ENCODE data around the gene TMEM119. TPM values are rescaled to one million over a fixed set of nuclear protein-coding genes. Genes with fewer than 3 reads are reported as not detected.
A peak's percentile ranks its signal among the peaks of the same experiment; 100 is the strongest.

The TMEM119 gene
- polyA plus RNA-seq, 1 of the 3 experiments (the other 2 are of a cell fraction): 25.7 TPM

DNA sequence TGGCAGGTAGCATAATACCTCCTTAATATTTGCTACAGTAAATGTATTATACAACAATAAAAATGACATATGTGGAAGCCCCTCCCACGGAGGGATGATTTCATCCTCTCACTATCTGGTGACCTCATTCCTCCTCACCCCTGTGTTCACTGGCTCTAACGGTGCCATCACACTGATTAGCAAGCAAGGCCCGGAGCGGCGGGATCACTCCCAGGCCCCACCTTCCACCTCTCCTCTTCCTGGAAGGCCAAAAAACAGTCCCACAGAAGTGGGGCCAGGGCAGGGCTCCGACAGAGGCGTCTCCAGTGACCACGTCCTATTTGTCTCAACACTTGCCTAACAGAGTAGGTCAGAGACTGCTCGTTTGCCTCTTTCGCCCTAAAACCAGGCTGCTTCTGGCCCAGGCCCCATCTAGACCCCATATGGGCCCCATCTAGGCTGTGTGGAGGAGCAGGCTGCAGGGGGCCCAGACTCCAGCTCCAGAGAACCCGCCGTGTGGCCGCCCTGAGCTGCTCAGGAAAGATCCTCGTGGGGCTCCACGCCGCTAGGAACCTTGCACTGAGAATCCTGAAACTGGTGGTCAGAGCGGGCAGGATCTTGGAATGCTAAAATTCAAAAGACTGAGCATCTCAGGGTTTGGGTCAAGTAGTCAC, 32.1 kb upstream of the TMEM119 start (continued):
- TF ChIP-seq IRF3 (IDR thresholded peaks at IDR 0.05; ENCODE audit: low read depth, low read length) (no peak), CHD2 (IDR thresholded peaks at IDR 0.05; ENCODE audit: low read length, partially characterized antibody) (no peak), RAD21 (IDR thresholded peaks at IDR 0.05; ENCODE audit: low read length) (no peak), JUND (IDR thresholded peaks at IDR 0.05) (peak; percentile 68), MEF2A (IDR thresholded peaks at IDR 0.05; ENCODE audit: borderline replicate concordance, low read depth) (no peak), TAF1 (IDR thresholded peaks at IDR 0.05; ENCODE audit: borderline replicate concordance, low read depth, low read length) (peak; percentile 27; the same call in 1 of the 2 replicates), NRF1 (IDR thresholded peaks at IDR 0.05; ENCODE audit: low read depth, low read length) (no peak), YY1 (IDR thresholded peaks at IDR 0.05; ENCODE audit: low read depth) (no peak), GABPA (IDR thresholded peaks at IDR 0.05; ENCODE audit: low read depth) (no peak), TCF12 (IDR thresholded peaks at IDR 0.05) (peak; percentile 28; the same call in 1 of the 2 replicates), FOSL2 (IDR thresholded peaks at IDR 0.05; ENCODE audit: borderline replicate concordance, low read depth) (peak; percentile 65; the same call in 1 of the 2 replicates)
- TF ChIP-seq, protein P1, sequence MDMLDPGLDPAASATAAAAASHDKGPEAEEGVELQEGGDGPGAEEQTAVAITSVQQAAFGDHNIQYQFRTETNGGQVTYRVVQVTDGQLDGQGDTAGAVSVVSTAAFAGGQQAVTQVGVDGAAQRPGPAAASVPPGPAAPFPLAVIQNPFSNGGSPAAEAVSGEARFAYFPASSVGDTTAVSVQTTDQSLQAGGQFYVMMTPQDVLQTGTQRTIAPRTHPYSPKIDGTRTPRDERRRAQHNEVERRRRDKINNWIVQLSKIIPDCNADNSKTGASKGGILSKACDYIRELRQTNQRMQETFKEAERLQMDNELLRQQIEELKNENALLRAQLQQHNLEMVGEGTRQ (IDR thresholded peaks at IDR 0.05; ENCODE audit: borderline replicate concordance, low read depth, low read length): no peak

- Histone ChIP-seq H3K4me1 (ENCODE audit: control insufficient read depth in 1 of 2, insufficient read depth in 2 of 2, low read depth in 1 of 2, low read length in 1 of 2) (peaks cover 14 to 29% of the 10 kb centered on the region in 2 experiments; a peak in 3 of 4 replicates), H3K9me2 (no peaks in the 10 kb centered on the region), H3K4me3 (ENCODE audit: low read depth in 2 of 2, low read length in 1 of 2) (no peak overlapping the region), H3K27me3 (ENCODE audit: insufficient read depth) (no peaks in the 10 kb centered on the region), H3K4me2 (peak overlapping the region; percentile 67), H3K9me3 (no peaks in the 10 kb centered on the region), H2AFZ (ENCODE audit: low read depth) (no peak overlapping the region; the same call in 1 of the 2 replicates), H3K27ac (ENCODE audit: low read depth in 2 of 2, low read length in 1 of 2) (peak overlapping the region; percentile 62 to 78), H4K20me1 (ENCODE audit: insufficient read depth) (no peaks in the 10 kb centered on the region), H3K36me3 (replicated peaks in 1 of 2; ENCODE audit: control insufficient read depth in 1 of 2, insufficient read depth in 2 of 2, low read length in 1 of 2) (no peaks in the 10 kb centered on the region), H3K9ac (peak overlapping the region; percentile 58), H3K79me2 (ENCODE audit: insufficient read depth) (no peaks in the 10 kb centered on the region; the same call in 1 of the 2 replicates), H3F3A (replicated peaks; ENCODE audit: insufficient read depth) (peaks cover 25% of the 10 kb centered on the region)
- no peak for DNase-seq
- POLR2A ChIA-PET: no interaction called here
- 92% methylated on average over 5 of the region's 5 CpGs for WGBS (ENCODE audit: low lambda C conversion rate)
- TF ChIP-seq, protein P2, sequence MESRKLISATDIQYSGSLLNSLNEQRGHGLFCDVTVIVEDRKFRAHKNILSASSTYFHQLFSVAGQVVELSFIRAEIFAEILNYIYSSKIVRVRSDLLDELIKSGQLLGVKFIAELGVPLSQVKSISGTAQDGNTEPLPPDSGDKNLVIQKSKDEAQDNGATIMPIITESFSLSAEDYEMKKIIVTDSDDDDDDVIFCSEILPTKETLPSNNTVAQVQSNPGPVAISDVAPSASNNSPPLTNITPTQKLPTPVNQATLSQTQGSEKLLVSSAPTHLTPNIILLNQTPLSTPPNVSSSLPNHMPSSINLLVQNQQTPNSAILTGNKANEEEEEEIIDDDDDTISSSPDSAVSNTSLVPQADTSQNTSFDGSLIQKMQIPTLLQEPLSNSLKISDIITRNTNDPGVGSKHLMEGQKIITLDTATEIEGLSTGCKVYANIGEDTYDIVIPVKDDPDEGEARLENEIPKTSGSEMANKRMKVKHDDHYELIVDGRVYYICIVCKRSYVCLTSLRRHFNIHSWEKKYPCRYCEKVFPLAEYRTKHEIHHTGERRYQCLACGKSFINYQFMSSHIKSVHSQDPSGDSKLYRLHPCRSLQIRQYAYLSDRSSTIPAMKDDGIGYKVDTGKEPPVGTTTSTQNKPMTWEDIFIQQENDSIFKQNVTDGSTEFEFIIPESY (IDR thresholded peaks at IDR 0.05; ENCODE audit: borderline replicate concordance, low read depth): no peak
- TF ChIP-seq TCF12 (IDR thresholded peaks at IDR 0.05): no peak
- no peak for TF ChIP-seq NFIC (IDR thresholded peaks at IDR 0.05; ENCODE audit: borderline replicate concordance)
- no peak for TF ChIP-seq GABPA (IDR thresholded peaks at IDR 0.05; ENCODE audit: low read depth)
- TF ChIP-seq, protein P3, sequence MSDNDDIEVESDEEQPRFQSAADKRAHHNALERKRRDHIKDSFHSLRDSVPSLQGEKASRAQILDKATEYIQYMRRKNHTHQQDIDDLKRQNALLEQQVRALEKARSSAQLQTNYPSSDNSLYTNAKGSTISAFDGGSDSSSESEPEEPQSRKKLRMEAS (IDR thresholded peaks at IDR 0.05; ENCODE audit: low read depth): no peak
- CTCF ChIA-PET: interaction anchor here (1.3 to 7.4 kb wide), 3 partner anchors 12 to 174 kb away, joined by 3 to 62 read pairs (median 6); no protein-coding TSS in a partner anchor
These were observed 31.3 kb upstream of the TMEM119 start for GRCh38 chr12:108629151-108629550.
